G401.6 (cell line): ENCODE results near the gene FAAP20.

Source experiments
- FAIRE-seq: peaks from 2 replicates; lab custom pipeline; 2012; peaks lifted over from hg19 to GRCh38; lab: Jason Lieb, UNC

FAAP20 gene

DNA sequence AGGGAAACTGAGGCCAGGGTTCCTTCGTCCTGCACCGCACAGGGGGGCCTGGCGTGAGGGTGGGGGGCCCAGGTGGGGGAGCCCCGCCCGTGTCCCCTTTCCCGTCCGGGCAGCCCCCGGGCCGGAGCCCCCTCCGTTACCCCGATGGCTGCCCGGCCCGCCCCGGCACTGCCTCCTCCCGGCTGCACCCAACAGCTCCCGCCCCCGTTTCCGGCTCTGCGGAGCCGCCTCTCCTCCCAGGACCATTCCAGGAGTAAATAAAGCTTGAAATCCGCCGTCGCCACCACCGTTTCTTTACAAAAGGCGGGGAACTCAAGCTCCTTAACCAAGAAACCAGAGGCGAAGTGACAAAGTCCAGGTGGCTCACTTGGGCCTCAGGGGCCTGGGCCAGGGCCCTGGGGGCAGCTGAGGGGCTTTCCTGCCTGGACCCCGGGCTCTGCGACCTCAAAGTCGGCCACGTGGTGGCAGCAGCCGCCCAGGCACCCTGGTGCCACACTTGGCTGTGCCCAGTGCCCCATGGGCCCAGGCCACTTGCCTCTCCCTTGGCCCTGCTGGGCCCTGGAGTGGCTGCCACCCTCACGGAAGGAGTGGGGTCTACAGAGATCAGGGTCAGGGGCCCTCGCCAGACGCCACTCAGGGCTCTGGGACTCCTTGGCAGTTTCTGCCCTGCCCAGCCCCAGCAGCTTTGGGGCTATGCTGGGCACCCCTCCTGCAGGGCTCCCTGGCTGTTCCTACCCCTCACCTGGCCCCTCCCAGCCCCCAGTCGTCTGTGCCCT lies 514 bp upstream of the FAAP20 start:
- no peak for FAIRE-seq

GRCh38 chr1:2193514-2194281 lies 874 bp downstream of the FAAP20 start:
- no peak for FAIRE-seq

- FAIRE-seq: no peak
Observed at GRCh38 chr1:2192031-2192995, 2.3 kb downstream of the FAAP20 start.

DNA sequence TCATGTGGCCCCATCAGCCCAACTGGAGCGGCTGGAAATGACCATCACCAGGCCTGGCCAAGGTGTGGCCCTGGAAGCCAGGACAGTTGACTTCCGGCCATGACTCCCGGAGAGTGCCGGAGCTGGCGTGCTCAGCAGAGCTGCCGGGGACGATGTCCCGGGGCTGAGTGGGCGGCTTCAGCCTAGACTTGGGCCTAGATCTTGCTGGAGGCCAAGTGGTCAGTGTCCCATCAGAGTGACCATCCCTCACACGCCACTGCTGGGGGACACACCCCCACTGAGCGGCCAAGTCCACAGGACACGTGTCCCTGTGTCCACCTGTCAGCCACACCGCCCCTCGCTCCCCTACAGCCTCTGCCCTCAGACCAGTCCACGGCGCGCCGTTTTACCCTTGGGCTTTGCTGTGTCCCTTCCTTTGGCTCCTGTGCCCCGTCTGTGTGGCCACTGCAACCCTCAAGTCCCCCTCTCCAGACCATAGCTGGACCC lies 4.0 kb downstream of the FAAP20 start:
- no peak for FAIRE-seq

GRCh38 chr1:2189459-2190425 lies 4.8 kb downstream of the FAAP20 start:
- peak; percentile 96 for FAIRE-seq

GRCh38 chr1:2188336-2188735 lies 6.2 kb downstream of the FAAP20 start:
- no peak for FAIRE-seq

DNA sequence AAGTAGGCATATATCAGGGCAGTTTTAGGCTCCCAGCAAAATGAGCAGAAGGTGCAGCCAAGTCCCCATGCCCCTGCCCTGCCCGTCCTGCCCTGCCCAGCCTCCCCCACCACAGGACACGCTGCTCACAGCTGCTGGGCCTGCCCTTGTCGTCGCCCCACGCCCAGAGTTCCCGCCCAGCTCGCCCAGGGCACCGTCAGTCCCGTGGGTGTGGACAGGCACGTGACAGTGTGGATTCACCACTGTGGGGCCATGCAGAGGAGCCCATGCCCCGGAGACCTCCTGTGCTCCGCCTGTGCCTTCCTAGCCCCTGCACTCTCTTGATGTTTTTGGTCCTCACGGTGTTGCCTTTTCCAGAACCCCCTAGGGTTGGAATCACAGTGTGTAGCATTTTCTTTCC lies 7.0 kb downstream of the FAAP20 start:
- FAIRE-seq: no peak

DNA sequence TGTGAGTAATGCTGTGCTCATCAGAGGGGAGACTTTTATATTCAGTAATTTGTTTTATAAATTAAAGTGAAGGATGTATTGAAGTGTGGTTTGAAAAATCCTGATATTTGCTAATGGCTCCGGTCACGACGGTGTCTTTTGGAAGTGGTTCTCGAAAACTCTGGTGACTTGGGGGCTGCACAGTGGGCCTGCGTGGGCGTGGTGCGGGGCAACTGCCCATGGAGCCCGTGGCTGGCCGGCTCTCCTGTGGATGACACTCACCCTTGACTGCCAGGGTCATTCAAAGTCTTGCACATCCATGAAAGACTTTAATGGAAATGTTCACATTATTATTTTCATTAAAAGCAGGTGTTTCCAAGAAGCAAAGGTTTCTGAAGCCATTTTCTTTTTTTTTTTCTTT lies 7.7 kb downstream of the FAAP20 start:
- FAIRE-seq: no peak

GRCh38 chr1:2185880-2186855 lies 8.4 kb downstream of the FAAP20 start:
- FAIRE-seq: no peak

DNA sequence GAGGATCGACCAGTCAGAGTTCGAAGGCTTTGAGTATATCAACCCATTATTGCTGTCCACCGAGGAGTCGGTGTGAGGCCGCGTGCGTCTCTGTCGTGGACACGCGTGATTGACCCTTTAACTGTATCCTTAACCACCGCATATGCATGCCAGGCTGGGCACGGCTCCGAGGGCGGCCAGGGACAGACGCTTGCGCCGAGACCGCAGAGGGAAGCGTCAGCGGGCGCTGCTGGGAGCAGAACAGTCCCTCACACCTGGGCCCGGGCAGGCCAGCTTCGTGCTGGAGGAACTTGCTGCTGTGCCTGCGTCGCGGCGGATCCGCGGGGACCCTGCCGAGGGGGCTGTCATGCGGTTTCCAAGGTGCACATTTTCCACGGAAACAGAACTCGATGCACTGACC lies 9.6 kb downstream of the FAAP20 start:
- FAIRE-seq: no peak

GRCh38 chr1:2184531-2184930 lies 10.0 kb downstream of the FAAP20 start:
- FAIRE-seq: no peak

DNA sequence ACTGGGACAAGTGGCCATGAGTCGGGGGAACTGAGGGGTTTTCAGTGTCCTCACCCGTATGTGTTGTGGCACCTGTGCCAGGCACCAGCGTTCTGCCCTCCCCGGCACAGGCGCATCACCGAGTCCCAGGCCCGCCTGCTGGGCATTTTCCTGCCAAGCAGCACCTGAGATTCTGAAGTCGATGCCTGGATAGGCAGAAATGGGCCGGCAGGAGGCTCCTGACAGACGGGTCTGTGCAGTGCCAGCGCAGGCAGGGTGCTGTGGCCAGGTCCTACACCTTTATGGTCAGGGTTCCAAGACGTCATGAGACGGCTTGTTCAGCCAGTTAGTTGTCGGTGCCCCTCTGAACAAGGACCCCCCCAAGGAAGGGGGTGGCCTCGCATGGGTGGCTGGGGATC lies 10.6 kb downstream of the FAAP20 start:
- no peak for FAIRE-seq

DNA sequence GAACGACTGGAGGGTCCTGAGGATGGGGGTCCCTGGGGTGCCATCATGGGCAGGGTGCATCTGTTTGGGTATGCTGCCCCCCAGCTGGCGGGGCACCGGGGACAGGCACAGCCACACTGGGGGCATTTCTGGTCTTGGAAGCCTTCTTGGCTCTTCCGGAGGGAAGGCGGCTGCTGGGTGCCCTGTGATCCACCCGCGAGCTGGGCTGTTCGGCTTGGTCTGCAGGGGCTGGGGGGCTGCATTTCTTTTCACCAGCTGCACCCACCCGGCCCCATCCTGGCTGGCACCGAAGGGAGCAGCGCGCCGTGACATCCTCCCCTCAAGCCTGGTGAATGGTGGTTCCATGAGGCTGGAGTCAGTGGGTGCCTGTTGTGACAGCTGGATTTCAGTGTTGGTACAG lies 12.2 kb downstream of the FAAP20 start:
- no peak for FAIRE-seq

DNA sequence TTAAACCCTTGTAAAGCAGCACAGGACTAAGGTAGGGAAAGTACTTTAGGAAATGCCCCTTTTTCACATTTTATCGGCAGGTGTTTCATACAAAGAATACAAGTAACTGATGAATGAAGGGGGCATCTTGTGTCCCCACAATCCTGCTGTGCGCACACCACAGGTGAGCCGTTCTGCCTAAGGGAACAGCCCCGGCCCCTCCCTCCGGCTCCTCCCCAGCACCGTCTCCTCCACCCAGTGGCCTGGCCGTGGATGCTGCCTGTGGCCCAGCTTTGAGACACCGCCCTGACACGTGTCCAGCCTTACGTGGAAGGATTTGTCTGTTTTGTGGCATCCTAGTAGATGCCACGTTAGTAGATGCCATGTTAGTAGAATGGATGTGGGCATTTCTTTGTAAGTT lies 12.8 kb downstream of the FAAP20 start:
- FAIRE-seq: no peak

- no peak for FAIRE-seq
Observed at GRCh38 chr1:2181271-2181670, 13.3 kb downstream of the FAAP20 start.

DNA sequence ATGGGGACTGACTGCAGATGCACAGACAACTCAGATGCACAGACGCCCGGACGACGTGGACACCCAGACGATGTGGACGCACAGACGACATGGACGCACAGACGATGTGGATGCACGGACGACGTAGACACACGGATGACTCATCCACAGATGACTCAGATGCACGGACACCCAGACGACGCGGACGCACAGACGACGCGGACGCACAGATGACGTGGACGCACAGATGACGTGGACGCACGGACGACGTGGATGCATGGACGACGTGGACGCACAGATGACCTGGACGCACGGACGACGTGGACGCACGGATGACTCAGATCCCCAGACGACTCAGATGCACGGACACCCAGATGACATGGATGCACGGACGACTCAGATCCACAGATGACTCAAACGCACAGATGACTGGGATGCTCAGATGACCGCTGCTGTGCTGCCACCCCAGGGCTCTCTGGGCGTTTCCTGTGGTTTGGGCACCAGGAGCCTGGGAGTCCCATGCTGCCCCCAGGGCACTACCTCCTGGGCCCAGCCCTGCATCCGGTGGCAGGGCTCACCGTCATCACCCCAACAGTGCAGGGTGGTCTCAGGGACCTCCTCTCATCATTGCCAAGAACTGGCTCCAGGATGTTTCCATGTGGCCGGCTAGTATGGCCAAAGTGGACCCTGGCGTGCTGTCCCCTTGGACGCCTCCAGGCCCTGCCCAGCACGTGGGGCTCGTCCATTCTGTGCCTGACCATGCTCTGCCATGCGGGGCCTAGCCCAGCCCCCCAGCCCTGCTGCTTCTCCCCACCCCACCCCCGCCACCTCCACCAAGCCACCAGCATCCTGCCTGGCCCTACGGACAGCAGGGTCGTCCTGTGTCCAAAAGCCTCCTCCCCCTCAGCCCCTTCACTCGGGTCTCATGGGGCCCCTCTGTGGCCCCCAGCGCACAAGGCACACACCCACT lies 14.0 kb downstream of the FAAP20 start:
- FAIRE-seq: no peak

GRCh38 chr1:2179283-2180013 lies 15.1 kb downstream of the FAAP20 start:
- no peak for FAIRE-seq

DNA sequence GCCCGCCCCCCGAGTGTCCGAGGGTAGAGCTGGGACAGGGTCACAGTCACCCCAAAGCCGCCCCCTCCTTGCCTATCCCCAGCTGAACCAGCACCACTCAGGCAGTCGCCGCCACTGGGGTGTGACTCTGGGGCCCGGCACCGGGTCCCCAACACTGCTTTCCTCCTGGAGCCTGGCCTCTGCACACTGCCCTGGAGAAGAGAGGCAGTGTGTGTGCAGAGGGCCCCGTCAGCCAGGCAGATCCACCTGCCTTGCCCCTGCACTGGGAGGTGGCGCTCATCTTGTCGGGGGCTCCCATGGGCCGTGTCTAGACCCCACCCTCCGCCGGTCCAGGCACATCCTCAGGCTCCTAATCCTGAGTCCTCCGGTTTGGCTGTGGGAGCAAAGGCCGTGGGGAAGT lies 15.7 kb downstream of the FAAP20 start:
- FAIRE-seq: no peak
